IgD-negative memory B cell (primary cell): ENCODE data around the gene ADAMTSL2. TPM values are rescaled to one million over a fixed set of nuclear protein-coding genes. Genes with fewer than 3 reads are reported as not detected.

Source experiments
- H3K27ac Mint-ChIP-seq, 3 donors: one replicate each; pipeline ENCODE4 v1.8.0; 2020 to 2022; ENCODE audit warnings: mild to moderate bottlenecking in 3 of 3, mixed read lengths in 3 of 3, moderate library complexity in 1 of 3
- H3K27me3 Mint-ChIP-seq: one replicate; pipeline ENCODE4 v1.8.0; 2021; ENCODE audit warnings: mixed read lengths
- H3K36me3 Mint-ChIP-seq: one replicate; pipeline ENCODE4 v1.8.0; 2020; ENCODE audit warnings: mild to moderate bottlenecking, mixed read lengths
- H3K4me1 Mint-ChIP-seq, 3 donors: one replicate each; pipeline ENCODE4 v1.8.0; 2020 to 2022; ENCODE audit warnings: mixed read lengths in 3 of 3, mild to moderate bottlenecking in 1 of 3
- H3K4me3 Mint-ChIP-seq, 4 donors: one replicate each; pipeline ENCODE4 v1.8.0; 2020 to 2022; ENCODE audit warnings: mild to moderate bottlenecking in 4 of 4, mixed read lengths in 4 of 4, moderate library complexity in 3 of 4
- H3K9me3 Mint-ChIP-seq, 3 donors: one replicate each; pipeline ENCODE4 v1.8.0; 2020 to 2021; ENCODE audit warnings: mixed read lengths in 3 of 3, mild to moderate bottlenecking in 1 of 3
- polyA plus RNA-seq: library from polyadenylated mRNA; unstranded; fragments of 300-500 nt; fragmentation: Illumina TruSeq; gene quantifications from one replicate; pipeline ENCODE4 v1.2.3, GENCODE V29; 2021

Gene ADAMTSL2
- polyA plus RNA-seq, result not detected

- peaks cover 0 to 2% (median 0%) of the 10 kb centered on the region in 3 donors for H3K4me1 Mint-ChIP-seq
- peaks cover 34% of the 10 kb centered on the region for H3K27me3 Mint-ChIP-seq
- H3K4me3 Mint-ChIP-seq, result no peak within 1 kb of the TSS
- no peaks in the 10 kb centered on the region for H3K36me3 Mint-ChIP-seq
- H3K27ac Mint-ChIP-seq, result no peak within 1 kb of the TSS
- H3K9me3 Mint-ChIP-seq, result no peaks in the 10 kb centered on the region
Observed at GRCh38 chr9:133534346-133535291, at the start of gene ADAMTSL2. ADAMTSL2 (plus strand) TSS chr9:133534704; CDS start chr9:133536713, 2,009 bp downstream.

GRCh38 chr9:133485531-133486260, 48.8 kb upstream of the ADAMTSL2 start:
- Mint-ChIP-seq H3K9me3 (no peaks in the 10 kb centered on the region), H3K36me3 (no peaks in the 10 kb centered on the region), H3K27ac (peak overlapping the region in 1 of 3 donors; percentile 65), H3K4me3 (peak overlapping the region in 1 of 4 donors; percentile 67), H3K27me3 (peaks cover 4% of the 10 kb centered on the region), H3K4me1 (peaks cover 5 to 12% (median 5%) of the 10 kb centered on the region in 3 donors)

- Mint-ChIP-seq H3K27ac (no peak overlapping the region), H3K36me3 (no peaks in the 10 kb centered on the region), H3K9me3 (no peaks in the 10 kb centered on the region), H3K27me3 (peaks cover 4% of the 10 kb centered on the region), H3K4me1 (peaks cover 5 to 12% (median 5%) of the 10 kb centered on the region in 3 donors), H3K4me3 (no peak overlapping the region)
Observed at GRCh38 chr9:133487331-133487725, 47.2 kb upstream of the ADAMTSL2 start.

- Mint-ChIP-seq H3K27ac (no peak overlapping the region), H3K27me3 (peaks cover 4% of the 10 kb centered on the region), H3K9me3 (no peaks in the 10 kb centered on the region), H3K4me1 (peaks cover 5 to 6% (median 5%) of the 10 kb centered on the region in 3 donors), H3K36me3 (no peaks in the 10 kb centered on the region), H3K4me3 (no peak overlapping the region)
Observed at GRCh38 chr9:133488686-133489252, 45.7 kb upstream of the ADAMTSL2 start.

DNA sequence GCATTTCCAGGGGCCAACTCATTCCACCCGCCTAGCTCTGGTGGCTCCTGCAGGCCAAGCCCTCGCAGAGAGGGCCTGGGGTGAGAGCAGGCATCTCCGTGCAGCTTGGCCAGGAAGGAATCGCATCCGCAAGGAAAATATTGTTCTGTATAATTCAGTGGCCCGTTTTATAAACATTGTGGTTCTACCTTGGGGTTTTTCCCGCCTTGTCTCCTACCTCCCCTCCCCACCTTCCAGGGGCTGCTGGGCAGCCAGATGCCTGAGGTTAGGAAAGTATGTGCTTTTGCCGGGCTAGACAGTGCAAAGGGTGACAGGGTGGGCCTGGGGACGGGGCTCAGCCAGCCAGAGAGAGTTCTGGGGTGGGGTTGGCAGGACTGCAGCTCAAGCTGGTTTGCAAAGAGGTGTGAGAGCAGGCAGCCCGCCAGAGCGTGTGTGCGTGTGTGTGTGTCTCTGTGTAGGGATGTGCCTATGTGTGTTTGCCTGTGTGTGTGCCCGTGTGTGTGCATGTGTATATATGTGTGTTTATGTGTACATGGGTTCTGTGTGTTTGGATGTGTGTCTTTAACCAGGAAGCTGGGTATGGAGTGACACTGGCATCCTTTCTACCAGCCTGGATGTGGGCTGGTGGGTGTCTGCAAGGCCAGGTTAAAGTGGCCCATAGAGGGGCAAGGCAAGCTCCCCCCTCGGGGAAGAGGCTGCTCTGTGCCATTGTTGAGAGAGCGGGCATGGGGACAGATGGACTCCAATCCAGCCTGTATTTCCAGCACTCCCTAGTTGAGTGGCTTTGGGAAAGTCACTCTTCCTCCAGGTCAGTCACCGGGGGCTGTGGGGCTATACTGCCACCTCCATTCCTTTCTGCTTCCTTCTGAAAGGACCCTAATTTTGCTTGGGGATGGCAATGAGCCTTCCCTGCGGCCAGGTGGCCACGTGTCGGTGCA, 45.0 kb upstream of the ADAMTSL2 start:
- H3K36me3 Mint-ChIP-seq, result no peaks in the 10 kb centered on the region
- H3K27ac Mint-ChIP-seq, result no peak overlapping the region
- H3K9me3 Mint-ChIP-seq, result no peaks in the 10 kb centered on the region
- peak overlapping the region in 1 of 4 donors; percentile 17 for H3K4me3 Mint-ChIP-seq
- peaks cover 5 to 6% (median 5%) of the 10 kb centered on the region in 3 donors for H3K4me1 Mint-ChIP-seq
- peaks cover 5% of the 10 kb centered on the region for H3K27me3 Mint-ChIP-seq

- no peak overlapping the region for H3K4me3 Mint-ChIP-seq
- H3K27me3 Mint-ChIP-seq, result peaks cover 5% of the 10 kb centered on the region
- H3K36me3 Mint-ChIP-seq, result no peaks in the 10 kb centered on the region
- H3K27ac Mint-ChIP-seq, result no peak overlapping the region
- peaks cover 5 to 6% (median 5%) of the 10 kb centered on the region in 3 donors for H3K4me1 Mint-ChIP-seq
- no peaks in the 10 kb centered on the region for H3K9me3 Mint-ChIP-seq
Observed at GRCh38 chr9:133490201-133490681, 44.3 kb upstream of the ADAMTSL2 start.

GRCh38 chr9:133490865-133491655, 43.4 kb upstream of the ADAMTSL2 start:
- no peak overlapping the region for H3K4me3 Mint-ChIP-seq
- H3K27ac Mint-ChIP-seq, result no peak overlapping the region
- peaks cover 5% of the 10 kb centered on the region for H3K27me3 Mint-ChIP-seq
- H3K4me1 Mint-ChIP-seq, result peaks cover 4 to 6% (median 4%) of the 10 kb centered on the region in 3 donors
- no peaks in the 10 kb centered on the region for H3K9me3 Mint-ChIP-seq
- H3K36me3 Mint-ChIP-seq, result no peaks in the 10 kb centered on the region

DNA sequence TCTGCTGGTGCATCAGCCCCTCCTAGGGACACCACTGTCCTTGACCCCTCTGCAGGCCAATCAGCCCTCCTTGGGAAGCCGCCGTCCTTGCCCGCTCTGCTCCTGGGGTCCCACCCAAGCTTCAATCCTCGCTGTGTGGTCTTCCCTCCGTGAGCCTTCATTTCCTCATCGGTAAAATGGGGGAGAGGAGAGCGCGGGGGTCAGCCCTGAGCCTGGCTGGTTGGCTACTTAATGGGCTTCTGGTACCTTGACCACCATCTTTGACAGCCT, 42.9 kb upstream of the ADAMTSL2 start:
- H3K9me3 Mint-ChIP-seq, result no peaks in the 10 kb centered on the region
- no peaks in the 10 kb centered on the region for H3K36me3 Mint-ChIP-seq
- H3K4me1 Mint-ChIP-seq, result peaks cover 0 to under 1% (median 0%) of the 10 kb centered on the region in 3 donors
- H3K27ac Mint-ChIP-seq, result no peak overlapping the region
- H3K27me3 Mint-ChIP-seq, result peaks cover 5% of the 10 kb centered on the region
- H3K4me3 Mint-ChIP-seq, result no peak overlapping the region

- Mint-ChIP-seq H3K9me3 (no peaks in the 10 kb centered on the region), H3K4me1 (no peaks in the 10 kb centered on the region), H3K36me3 (no peaks in the 10 kb centered on the region), H3K27ac (no peak overlapping the region), H3K27me3 (peaks cover 5% of the 10 kb centered on the region), H3K4me3 (no peak overlapping the region)
Observed at GRCh38 chr9:133492061-133493021, 42.2 kb upstream of the ADAMTSL2 start.

GRCh38 chr9:133493428-133493827, 41.1 kb upstream of the ADAMTSL2 start:
- Mint-ChIP-seq H3K4me1 (no peaks in the 10 kb centered on the region), H3K27me3 (peaks cover 7% of the 10 kb centered on the region), H3K4me3 (no peak overlapping the region), H3K36me3 (no peaks in the 10 kb centered on the region), H3K9me3 (no peaks in the 10 kb centered on the region), H3K27ac (no peak overlapping the region)

GRCh38 chr9:133493845-133494540, 40.5 kb upstream of the ADAMTSL2 start:
- Mint-ChIP-seq H3K9me3 (no peaks in the 10 kb centered on the region), H3K4me3 (no peak overlapping the region), H3K36me3 (no peaks in the 10 kb centered on the region), H3K4me1 (no peaks in the 10 kb centered on the region), H3K27ac (no peak overlapping the region), H3K27me3 (peaks cover 7% of the 10 kb centered on the region)

DNA sequence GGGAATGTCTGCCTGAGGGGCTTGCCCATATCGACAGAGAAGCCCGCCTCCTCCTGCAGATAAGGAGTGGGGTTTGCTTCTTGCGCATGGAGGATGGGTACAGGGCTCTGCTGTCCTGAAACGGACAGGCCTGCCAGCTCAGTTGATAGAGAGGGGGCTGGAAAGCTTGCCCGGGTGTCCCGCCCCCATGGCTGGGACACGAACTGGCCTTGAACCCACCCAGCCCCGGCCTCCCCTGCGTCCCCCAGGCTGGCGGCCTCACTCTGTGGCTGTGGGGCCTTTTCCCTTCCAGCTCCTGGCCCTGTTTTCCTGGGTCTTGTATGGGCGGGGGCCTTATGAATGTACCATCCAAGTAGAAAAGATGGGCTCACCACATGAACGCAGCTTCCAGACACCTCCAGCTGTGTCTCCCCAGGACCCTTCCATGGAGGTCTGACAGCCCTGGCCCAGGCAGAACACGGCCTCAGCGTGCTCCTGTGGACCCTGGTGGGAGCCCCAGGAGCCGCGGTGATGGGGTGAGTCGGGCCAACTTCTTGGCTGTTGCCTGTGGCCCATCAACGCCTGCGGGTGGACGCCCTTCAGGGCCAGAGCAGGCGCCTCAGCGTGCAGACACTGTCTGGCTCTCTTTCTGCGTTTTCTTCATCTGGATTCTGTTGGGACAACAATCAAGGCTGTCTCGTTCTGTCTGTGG, 39.7 kb upstream of the ADAMTSL2 start:
- no peak overlapping the region for H3K27ac Mint-ChIP-seq
- H3K27me3 Mint-ChIP-seq, result peaks cover 7% of the 10 kb centered on the region
- no peak overlapping the region for H3K4me3 Mint-ChIP-seq
- no peaks in the 10 kb centered on the region for H3K4me1 Mint-ChIP-seq
- no peaks in the 10 kb centered on the region for H3K36me3 Mint-ChIP-seq
- no peaks in the 10 kb centered on the region for H3K9me3 Mint-ChIP-seq
